C4-2B (cell line): Measurements from ENCODE around the gene WDR27.

Experiments
- ZFX ChIP-seq: fragments of 450-650 bp; IDR thresholded peaks from 2 replicates; pipeline ENCODE4 v1.6.1; 2017
- TF ChIP-seq, protein P1 (sequence below): fragments of 450-650 bp; conservative IDR thresholded peaks from 2 replicates; pipeline ENCODE4 v1.5.1; 2017; ENCODE audit warnings: mild to moderate bottlenecking

DNA sequence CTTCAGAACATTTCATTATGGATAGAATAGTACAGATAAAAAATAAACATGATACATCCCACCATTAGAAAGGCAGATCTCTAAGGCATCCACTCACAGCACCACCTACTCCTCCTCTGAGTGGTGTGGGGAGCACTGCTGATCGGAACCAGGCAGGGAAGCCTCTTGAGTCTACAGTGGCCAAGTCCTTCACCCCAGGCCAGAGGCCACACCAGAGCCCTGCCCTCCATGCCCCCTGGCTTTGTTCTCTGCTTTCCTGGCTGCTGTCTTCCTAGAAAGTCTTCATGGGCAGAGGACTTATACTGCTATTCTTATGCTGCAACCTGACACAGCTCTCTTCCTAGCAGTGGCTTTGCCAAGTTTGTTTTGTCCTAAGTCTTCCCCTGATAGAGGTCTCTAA, 246.4 kb downstream of the WDR27 start:
- TF ChIP-seq, protein P1, sequence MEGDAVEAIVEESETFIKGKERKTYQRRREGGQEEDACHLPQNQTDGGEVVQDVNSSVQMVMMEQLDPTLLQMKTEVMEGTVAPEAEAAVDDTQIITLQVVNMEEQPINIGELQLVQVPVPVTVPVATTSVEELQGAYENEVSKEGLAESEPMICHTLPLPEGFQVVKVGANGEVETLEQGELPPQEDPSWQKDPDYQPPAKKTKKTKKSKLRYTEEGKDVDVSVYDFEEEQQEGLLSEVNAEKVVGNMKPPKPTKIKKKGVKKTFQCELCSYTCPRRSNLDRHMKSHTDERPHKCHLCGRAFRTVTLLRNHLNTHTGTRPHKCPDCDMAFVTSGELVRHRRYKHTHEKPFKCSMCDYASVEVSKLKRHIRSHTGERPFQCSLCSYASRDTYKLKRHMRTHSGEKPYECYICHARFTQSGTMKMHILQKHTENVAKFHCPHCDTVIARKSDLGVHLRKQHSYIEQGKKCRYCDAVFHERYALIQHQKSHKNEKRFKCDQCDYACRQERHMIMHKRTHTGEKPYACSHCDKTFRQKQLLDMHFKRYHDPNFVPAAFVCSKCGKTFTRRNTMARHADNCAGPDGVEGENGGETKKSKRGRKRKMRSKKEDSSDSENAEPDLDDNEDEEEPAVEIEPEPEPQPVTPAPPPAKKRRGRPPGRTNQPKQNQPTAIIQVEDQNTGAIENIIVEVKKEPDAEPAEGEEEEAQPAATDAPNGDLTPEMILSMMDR, result no peak
- no peak for TF ChIP-seq ZFX
